DND-41 (cell line): ENCODE results near the gene NKAIN2.

Experiments used
- CTCF ChIP-seq: IDR thresholded peaks from 2 replicates; pipeline ENCODE4 v1.5.1; 2012; ENCODE audit warnings: borderline replicate concordance, low read length, moderate library complexity, mild to moderate bottlenecking; ENCODE audit not compliant: poor library complexity, severe bottlenecking; ENCODE audit errors: extremely low read depth
- EZH2 ChIP-seq: IDR thresholded peaks from 3 replicates; pipeline ENCODE4 v1.6.1; 2012; ENCODE audit warnings: borderline replicate concordance, low read depth, mild to moderate bottlenecking, moderate library complexity, low read length, inconsistent platforms; ENCODE audit not compliant: severe bottlenecking

GRCh38 chr6:123759472-123759871 is 44.2 kb upstream of the NKAIN2 start:
- TF ChIP-seq CTCF = no peak
- no peak for TF ChIP-seq EZH2
